Tibial artery (tissue), 4 donors: ENCODE data around the gene S100A1.

Experiments
- DNase-seq, 2 donors: peaks; one replicate each; pipeline ENCODE4 v3.0.0-alpha.2; 2019
- H3K27ac ChIP-seq, 2 donors: fragments of 200-600 bp; sonication (generic) in 1 of 2; 1 replicate in 1 of 2; 2 replicates in 1 of 2; pipeline ENCODE4 v1.5.1; 2018 to 2019; ENCODE audit warnings: mild to moderate bottlenecking in 1 of 2
- H3K27me3 ChIP-seq, 2 donors: fragments of 200-600 bp; sonication (generic) in 1 of 2; one replicate each; pipeline versions ENCODE4 v1.5.1 to v1.6.0; 2016 to 2019
- H3K36me3 ChIP-seq, 3 donors: fragments of 200-600 bp; sonication (generic) in 2 of 3; one replicate each; pipeline ENCODE4 v1.5.1; 2016 to 2019; ENCODE audit warnings: mild to moderate bottlenecking in 2 of 3
- H3K4me1 ChIP-seq, 4 donors: fragments of 200-600 bp; sonication (generic) in 2 of 4; 1 replicate in 3 of 4; 2 replicates in 1 of 4; pipeline ENCODE4 v1.5.1; 2016 to 2019
- H3K4me3 ChIP-seq, 2 donors: fragments of 200-600 bp; sonication (generic) in 1 of 2; 1 replicate in 1 of 2; 2 replicates in 1 of 2; pipeline ENCODE4 v1.5.1; 2018 to 2019; ENCODE audit warnings: mild to moderate bottlenecking in 2 of 2
- H3K9me3 ChIP-seq, 3 donors: fragments of 200-600 bp; sonication (generic) in 1 of 3; one replicate each; pipeline ENCODE4 v1.5.1; 2016 to 2019
- CTCF ChIP-seq, 2 experiments: fragments of 200-600 bp in 1 of 2; fragments of 450-650 bp in 1 of 2; IDR thresholded peaks; one replicate each; pipeline ENCODE4 v1.5.1; 2017 to 2019; ENCODE audit warnings: antibody characterized with exemption in 2 of 2, mild to moderate bottlenecking in 1 of 2, moderate library complexity in 1 of 2
- intact Hi-C: fragments of 100-400 bp; cut with DNase I; formaldehyde crosslinking; loops from one replicate; pipeline ENCODE4 v1.15.0; 2023; ENCODE audit warnings: low total_unique reads

Gene S100A1

GRCh38 chr1:153631047-153632022 lies 3.1 kb downstream of the S100A1 start:
- H3K4me1 ChIP-seq = peaks cover 0 to 67% (median 44%) of the 10 kb centered on the region in 4 donors
- intact Hi-C loops = no loop called here
- H3K4me3 ChIP-seq = no peak overlapping the region
- no peak for DNase-seq
- H3K36me3 ChIP-seq = peaks cover 2 to 3% (median 3%) of the 10 kb centered on the region in 3 donors
- no peaks in the 10 kb centered on the region for H3K27me3 ChIP-seq
- peak overlapping the region in 1 of 2 donors; percentile 89 for H3K27ac ChIP-seq
- TF ChIP-seq CTCF (IDR thresholded peaks at IDR 0.05) = no peak
- no peaks in the 10 kb centered on the region for H3K9me3 ChIP-seq

GRCh38 chr1:153633161-153633753 lies 5.0 kb downstream of the S100A1 start:
- no peak for TF ChIP-seq CTCF (IDR thresholded peaks at IDR 0.05)
- Histone ChIP-seq H3K27me3 (no peaks in the 10 kb centered on the region), H3K36me3 (peaks cover 21 to 22% (median 22%) of the 10 kb centered on the region in 3 donors), H3K27ac (peak overlapping the region; percentile 98 to 100), H3K4me3 (peak overlapping the region; percentile 79 to 89), H3K4me1 (peaks cover 0 to 64% (median 43%) of the 10 kb centered on the region in 4 donors), H3K9me3 (no peaks in the 10 kb centered on the region)
- intact Hi-C loops = no loop called here
- no peak for DNase-seq

GRCh38 chr1:153633754-153634665 lies 5.8 kb downstream of the S100A1 start, which contains the start of gene CHTOP:
Gene CHTOP, plus strand, starts transcription at chr1:153634066. Its CDS starts 2,523 bp downstream, at chr1:153636589.
- peak; percentile 8 to 58 for TF ChIP-seq CTCF (IDR thresholded peaks at IDR 0.05)
- peak within 1 kb of the TSS; percentile 98 to 100 for H3K27ac ChIP-seq
- peaks cover 29 to 30% (median 29%) of the 10 kb centered on the region in 3 donors for H3K36me3 ChIP-seq
- H3K4me3 ChIP-seq = peak within 1 kb of the TSS; percentile 79 to 89
- H3K9me3 ChIP-seq = no peaks in the 10 kb centered on the region
- H3K27me3 ChIP-seq = no peaks in the 10 kb centered on the region
- intact Hi-C loops = no loop called here
- DNase-seq = peak; percentile 99
- peaks cover 0 to 60% (median 41%) of the 10 kb centered on the region in 4 donors for H3K4me1 ChIP-seq

GRCh38 chr1:153635872-153636271 lies 7.6 kb downstream of the S100A1 start:
- H3K27ac ChIP-seq = peak overlapping the region; percentile 98 to 100
- DNase-seq = no peak

More at GRCh38 chr1:153635872-153636271, 7.6 kb downstream of the S100A1 start:
- no peaks in the 10 kb centered on the region for H3K9me3 ChIP-seq
- TF ChIP-seq CTCF (IDR thresholded peaks at IDR 0.05) = no peak
- H3K27me3 ChIP-seq = no peaks in the 10 kb centered on the region
- H3K4me3 ChIP-seq = peak overlapping the region in 1 of 2 donors; percentile 89
- H3K4me1 ChIP-seq = peaks cover 0 to 52% (median 27%) of the 10 kb centered on the region in 4 donors
- H3K36me3 ChIP-seq = peaks cover 47 to 49% (median 48%) of the 10 kb centered on the region in 3 donors
- intact Hi-C loops = no loop called here
